ENCODE measurements around the gene KMT5C.

KMT5C gene

DNA sequence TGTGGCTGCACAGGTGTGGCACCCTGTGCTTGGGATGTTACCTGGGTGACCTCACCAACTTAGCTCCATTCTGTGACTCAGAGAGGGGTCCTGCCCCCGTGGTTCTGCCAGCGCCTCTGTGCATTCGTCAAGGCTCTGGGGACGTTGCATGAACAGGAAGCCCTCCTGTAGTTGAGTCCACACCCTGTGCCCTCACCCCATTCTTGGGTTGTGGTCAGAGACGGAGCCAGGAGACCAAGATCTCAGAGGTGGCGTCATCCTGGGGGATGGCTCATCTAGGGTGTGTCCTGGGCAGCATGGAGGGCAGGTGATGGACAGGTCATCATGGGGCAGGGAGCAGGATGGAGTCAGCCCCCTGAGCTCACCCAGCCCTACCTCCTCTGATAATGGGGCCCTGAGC is 12.4 kb downstream of the KMT5C start:
- no peak overlapping the region for H3K4me3 ChIP-seq (ENCODE audit: low read length)
- H3K9ac ChIP-seq (ENCODE audit: low read depth, low read length) = no peak overlapping the region
- H3K27me3 ChIP-seq (ENCODE audit: insufficient read depth, low read length) = peaks cover 66% of the 10 kb centered on the region
- no peaks in the 10 kb centered on the region for H3K36me3 ChIP-seq (ENCODE audit: insufficient read depth, low read depth, low read length)
- H3K4me1 ChIP-seq (ENCODE audit: insufficient read depth, low read length) = peaks cover 13% of the 10 kb centered on the region; the same call in 1 of the 2 replicates
- no peaks in the 10 kb centered on the region for H3K9me3 ChIP-seq (ENCODE audit: insufficient read depth, low read depth, low read length)
- H3K27ac ChIP-seq (ENCODE audit: low read length) = no peak overlapping the region

DNA sequence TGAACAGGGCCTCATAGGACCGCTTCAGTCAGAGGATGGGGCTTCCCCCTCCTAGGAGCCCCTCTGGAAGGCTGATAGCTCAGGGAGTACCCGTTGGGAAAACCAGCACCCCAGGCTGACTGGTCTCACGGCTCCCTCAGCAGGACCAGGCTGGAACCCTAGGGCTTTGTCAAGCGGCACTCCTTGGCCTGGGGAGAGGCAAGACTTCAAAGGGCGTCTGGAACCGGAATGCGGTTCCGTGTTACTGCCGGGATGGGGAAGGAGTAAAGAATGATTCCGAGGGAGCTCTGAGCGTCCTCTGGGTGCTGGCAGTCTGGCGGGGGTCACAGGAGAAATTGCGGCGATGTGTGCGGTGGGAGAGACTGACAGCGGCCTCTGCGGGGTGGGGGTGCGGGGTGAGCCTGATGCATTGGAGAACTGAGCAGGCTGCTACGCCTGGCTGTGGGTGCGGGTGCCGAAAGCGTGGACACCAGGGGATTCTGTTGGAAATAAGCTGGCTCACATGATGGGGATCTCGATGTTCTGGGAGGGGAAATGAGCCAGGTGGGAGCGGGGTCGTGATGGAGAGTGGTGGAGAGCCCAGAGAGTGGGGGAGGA is 13.0 kb downstream of the KMT5C start:
- Histone ChIP-seq H3K4me3 (ENCODE audit: low read length) (peak overlapping the region; percentile 66; the same call in 1 of the 2 replicates), H3K36me3 (ENCODE audit: insufficient read depth, low read depth, low read length) (no peaks in the 10 kb centered on the region), H3K27ac (ENCODE audit: low read length) (no peak overlapping the region), H3K9ac (ENCODE audit: low read depth, low read length) (no peak overlapping the region), H3K27me3 (ENCODE audit: insufficient read depth, low read length) (peaks cover 71% of the 10 kb centered on the region), H3K9me3 (ENCODE audit: insufficient read depth, low read depth, low read length) (no peaks in the 10 kb centered on the region), H3K4me1 (ENCODE audit: insufficient read depth, low read length) (peaks cover 13% of the 10 kb centered on the region; the same call in 1 of the 2 replicates)

DNA sequence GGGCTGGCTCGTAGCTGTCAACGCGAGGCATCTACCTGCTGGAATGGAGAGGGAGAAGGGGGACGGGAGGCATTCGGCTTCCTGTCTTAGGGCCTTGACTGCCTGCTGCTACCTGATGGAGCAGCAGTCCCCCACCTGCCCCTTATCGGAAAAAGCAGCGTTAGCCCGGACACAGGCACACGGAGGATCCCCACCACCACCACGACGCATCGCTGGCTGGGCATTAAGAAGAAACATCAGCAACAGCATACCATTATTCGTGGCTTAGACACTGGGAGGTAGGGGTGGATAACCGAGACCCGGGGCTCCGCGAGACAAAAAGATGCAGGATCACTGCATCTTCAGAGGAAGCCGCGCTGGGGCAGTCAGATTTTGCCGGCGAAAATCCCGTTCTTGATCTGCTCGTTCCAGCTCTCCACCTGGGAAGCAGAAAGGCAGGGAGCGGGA is 13.7 kb downstream of the KMT5C start:
- Histone ChIP-seq H3K4me1 (ENCODE audit: insufficient read depth, low read length) (peaks cover 6% of the 10 kb centered on the region; the same call in 1 of the 2 replicates), H3K27me3 (ENCODE audit: insufficient read depth, low read length) (peaks cover 76% of the 10 kb centered on the region), H3K4me3 (ENCODE audit: low read length) (peak overlapping the region; percentile 66), H3K9me3 (ENCODE audit: insufficient read depth, low read depth, low read length) (no peaks in the 10 kb centered on the region), H3K9ac (ENCODE audit: low read depth, low read length) (peak overlapping the region; percentile 34; the same call in 1 of the 2 replicates), H3K27ac (ENCODE audit: low read length) (no peak overlapping the region), H3K36me3 (ENCODE audit: insufficient read depth, low read depth, low read length) (no peaks in the 10 kb centered on the region)

DNA sequence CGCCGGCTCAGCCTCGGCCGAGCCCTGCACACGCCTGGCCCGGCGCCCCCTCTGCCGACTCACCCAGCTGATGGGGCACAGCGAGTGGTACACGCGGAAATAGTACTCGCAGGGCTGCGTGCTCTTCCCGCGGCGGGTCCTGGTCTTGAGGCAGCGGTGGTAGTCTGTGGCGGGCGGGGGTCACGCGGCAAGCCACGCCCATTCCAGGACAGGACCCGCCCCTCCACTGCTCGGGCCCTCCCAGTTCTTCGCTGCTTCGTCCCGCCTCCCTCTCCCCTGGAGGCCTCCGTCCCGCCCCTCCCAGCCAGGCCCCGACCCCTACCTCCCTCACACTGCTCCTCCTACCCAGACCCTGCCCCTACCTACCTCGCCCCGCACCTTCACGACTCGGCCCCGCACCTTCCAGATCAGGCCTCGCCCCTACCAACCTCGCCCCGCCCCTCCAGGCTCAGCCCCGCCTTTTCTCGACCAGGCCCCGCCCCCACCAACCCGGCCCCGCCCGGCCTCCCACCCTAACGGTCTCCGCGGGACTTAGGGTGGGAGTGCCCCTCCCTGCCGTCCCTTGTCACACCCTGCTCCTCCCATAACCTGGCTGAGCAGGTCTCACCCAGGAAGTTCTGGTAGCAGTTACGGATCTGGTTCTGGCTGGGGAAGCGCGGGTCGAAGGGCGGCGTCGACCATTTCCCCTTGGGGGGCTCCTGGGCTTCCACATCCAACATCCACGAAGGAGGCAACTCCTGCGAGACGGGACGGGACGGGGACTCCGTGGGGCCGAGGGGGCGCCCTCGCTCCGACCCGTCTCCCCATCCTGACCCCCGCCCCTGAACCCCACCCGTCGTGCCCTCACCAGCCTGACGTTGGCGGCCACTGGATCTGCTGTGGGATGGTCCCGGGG is 14.4 kb downstream of the KMT5C start:
- H3K36me3 ChIP-seq (ENCODE audit: insufficient read depth, low read depth, low read length) = no peaks in the 10 kb centered on the region

DNA sequence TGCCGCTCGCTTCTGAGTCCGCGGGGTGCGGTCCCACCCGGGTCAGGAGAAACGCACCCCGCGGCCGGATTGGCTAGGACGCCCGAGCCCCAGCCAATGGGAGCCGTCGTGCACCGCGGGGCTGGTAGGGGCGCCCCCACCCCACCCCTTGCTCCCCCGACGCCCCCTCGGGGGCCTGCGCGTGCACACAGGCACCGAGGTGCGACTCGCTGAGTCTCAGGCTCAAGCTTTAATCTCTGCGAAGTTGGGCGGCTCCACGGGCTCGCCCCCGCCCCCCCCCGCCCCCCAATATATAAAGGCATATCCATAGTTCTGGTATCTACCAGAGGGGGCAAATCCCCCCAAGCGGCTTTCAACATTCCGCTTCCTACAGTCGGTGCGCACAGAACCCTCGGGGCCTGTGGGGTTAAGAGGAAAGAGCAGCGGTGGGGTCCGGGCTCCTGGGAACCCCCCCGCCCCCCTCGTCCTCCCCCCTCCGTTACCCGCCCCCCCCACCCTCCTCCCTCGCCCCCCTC is 15.1 kb downstream of the KMT5C start, which contains the start of gene COX6B2:
Gene COX6B2 (minus strand): TSS at position 22 of the 515 bp plus-strand sequence. CDS start 198 bp downstream, outside the sequence.
- Histone ChIP-seq H3K36me3 (ENCODE audit: insufficient read depth, low read depth, low read length) (no peaks in the 10 kb centered on the region), H3K27ac (ENCODE audit: low read length) (no peak within 1 kb of the TSS), H3K4me3 (ENCODE audit: low read length) (peak within 1 kb of the TSS; percentile 66), H3K9me3 (ENCODE audit: insufficient read depth, low read depth, low read length) (no peaks in the 10 kb centered on the region), H3K4me1 (ENCODE audit: insufficient read depth, low read length) (no peaks in the 10 kb centered on the region; the same call in 1 of the 2 replicates), H3K9ac (ENCODE audit: low read depth, low read length) (peak within 1 kb of the TSS; percentile 34; the same call in 1 of the 2 replicates), H3K27me3 (ENCODE audit: insufficient read depth, low read length) (peaks cover 81% of the 10 kb centered on the region)

More for the DNA sequence above, 14.4 kb downstream of the KMT5C start:
- H3K27me3 ChIP-seq (ENCODE audit: insufficient read depth, low read length) = peaks cover 81% of the 10 kb centered on the region
- H3K9me3 ChIP-seq (ENCODE audit: insufficient read depth, low read depth, low read length) = no peaks in the 10 kb centered on the region
- H3K27ac ChIP-seq (ENCODE audit: low read length) = no peak overlapping the region
- no peaks in the 10 kb centered on the region; the same call in 1 of the 2 replicates for H3K4me1 ChIP-seq (ENCODE audit: insufficient read depth, low read length)
- H3K9ac ChIP-seq (ENCODE audit: low read depth, low read length) = peak overlapping the region; percentile 34; the same call in 1 of the 2 replicates
- peak overlapping the region; percentile 66 for H3K4me3 ChIP-seq (ENCODE audit: low read length)

DNA sequence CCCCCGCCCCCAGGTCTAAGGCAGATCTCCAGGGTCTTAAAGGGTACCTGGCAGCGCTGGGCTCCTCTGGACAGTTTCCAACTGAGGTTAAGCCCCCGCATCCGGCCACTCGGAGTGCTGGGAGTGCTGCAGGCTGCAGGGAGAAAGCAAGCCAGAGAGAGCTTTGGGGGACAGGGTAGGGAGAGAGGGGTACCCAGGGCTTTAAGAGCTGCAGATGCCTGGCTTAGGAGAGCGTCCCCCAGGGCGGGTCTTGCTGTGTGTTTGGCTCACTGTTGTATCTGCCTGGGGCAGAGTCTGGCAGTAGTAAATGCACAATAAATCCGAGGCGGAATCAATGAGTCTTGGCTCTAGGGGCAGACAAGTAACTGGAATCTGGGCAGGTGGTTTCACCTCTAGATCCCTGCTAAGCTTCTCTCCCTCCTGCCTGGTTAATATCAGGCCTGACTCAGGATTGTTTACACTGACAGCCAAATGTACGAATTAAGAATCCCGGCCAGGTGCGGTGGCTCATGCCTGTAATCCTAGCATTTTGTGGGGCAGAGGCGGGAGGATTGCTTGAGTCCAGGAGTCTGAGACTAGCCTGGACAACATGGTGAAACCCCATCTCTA is 15.6 kb downstream of the KMT5C start:
- H3K27ac ChIP-seq (ENCODE audit: low read length) = no peak overlapping the region
- H3K36me3 ChIP-seq (ENCODE audit: insufficient read depth, low read depth, low read length) = no peaks in the 10 kb centered on the region
- no peak overlapping the region for H3K9ac ChIP-seq (ENCODE audit: low read depth, low read length)
- H3K9me3 ChIP-seq (ENCODE audit: insufficient read depth, low read depth, low read length) = no peaks in the 10 kb centered on the region
- peaks cover 81% of the 10 kb centered on the region for H3K27me3 ChIP-seq (ENCODE audit: insufficient read depth, low read length)
- H3K4me3 ChIP-seq (ENCODE audit: low read length) = no peak overlapping the region
- no peaks in the 10 kb centered on the region; the same call in 1 of the 2 replicates for H3K4me1 ChIP-seq (ENCODE audit: insufficient read depth, low read length)

DNA sequence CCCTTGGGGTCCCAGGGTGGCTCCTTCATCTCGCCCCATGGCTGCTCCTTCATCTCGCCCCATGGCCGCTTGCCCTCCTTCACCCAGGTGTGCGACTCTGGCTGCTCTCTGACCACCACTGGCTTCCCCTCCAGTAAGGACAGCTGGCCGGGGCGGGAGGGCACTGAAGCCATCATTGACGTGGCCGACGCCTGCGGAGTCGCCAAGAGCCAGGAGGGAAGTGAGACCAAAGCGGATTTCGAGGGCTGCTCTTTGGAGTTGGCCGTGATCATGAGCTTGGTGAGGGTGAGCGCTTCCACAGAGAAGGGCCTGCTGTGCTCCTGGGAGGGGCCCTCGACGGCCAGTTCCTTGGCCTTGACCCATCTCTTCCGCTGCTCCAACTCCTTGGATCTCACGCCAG is 18.8 kb downstream of the KMT5C start:
- no peaks in the 10 kb centered on the region for H3K9me3 ChIP-seq (ENCODE audit: insufficient read depth, low read depth, low read length)
- H3K4me1 ChIP-seq (ENCODE audit: insufficient read depth, low read length) = no peaks in the 10 kb centered on the region
- H3K9ac ChIP-seq (ENCODE audit: low read depth, low read length) = no peak overlapping the region
- no peak overlapping the region for H3K4me3 ChIP-seq (ENCODE audit: low read length)
- no peaks in the 10 kb centered on the region for H3K36me3 ChIP-seq (ENCODE audit: insufficient read depth, low read depth, low read length)
- H3K27me3 ChIP-seq (ENCODE audit: insufficient read depth, low read length) = peaks cover 50% of the 10 kb centered on the region
- H3K27ac ChIP-seq (ENCODE audit: low read length) = no peak overlapping the region

DNA sequence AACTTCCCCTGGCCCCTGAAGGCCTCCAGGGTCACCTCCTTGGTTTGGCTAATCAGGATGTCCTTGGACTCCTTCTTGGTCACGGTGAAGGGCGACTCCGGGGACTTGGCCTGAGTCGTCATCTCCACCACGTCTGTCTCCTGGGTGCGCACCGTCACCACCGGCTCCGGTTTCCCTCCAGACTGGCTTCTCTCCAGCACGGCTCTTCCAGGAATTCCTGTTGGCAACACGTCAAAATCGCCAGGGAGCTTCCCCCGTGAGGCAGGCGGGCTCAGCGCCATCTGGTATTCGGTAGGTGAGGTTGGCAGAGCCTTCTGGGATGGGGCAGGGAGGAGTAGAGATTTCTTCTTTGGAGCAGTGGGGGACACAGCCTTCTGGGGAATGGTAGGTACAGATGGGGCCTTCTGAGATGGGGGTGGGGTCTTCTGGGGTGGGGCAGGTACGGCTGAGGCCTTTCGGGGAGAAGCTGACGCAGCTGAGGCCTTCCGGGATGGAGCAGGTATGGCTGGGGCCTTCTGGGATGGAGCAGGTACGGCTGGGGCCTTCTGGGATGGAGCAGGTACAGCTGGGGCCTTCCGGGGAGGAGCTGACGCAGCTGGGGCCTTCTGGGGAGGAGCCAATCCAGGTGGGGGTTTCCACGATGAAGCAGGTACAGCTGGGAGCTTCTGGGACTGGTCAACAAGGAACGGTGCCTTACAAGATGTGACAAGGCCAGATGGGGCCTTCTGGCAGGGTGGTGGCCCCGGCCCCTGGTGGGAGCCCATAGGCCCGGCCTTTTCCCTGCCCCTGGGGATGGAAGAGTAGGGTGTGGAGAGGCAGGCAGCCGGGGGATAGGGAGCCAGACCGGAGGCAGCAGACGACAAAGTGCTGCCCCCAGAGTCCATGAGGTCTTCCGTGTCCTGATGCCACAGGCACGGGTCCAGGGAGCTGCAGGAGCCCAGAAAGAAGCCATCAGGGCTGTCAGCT is 19.6 kb downstream of the KMT5C start:
- H3K9me3 ChIP-seq (ENCODE audit: insufficient read depth, low read depth, low read length) = no peaks in the 10 kb centered on the region
- no peak overlapping the region for H3K27ac ChIP-seq (ENCODE audit: low read length)
- H3K9ac ChIP-seq (ENCODE audit: low read depth, low read length) = no peak overlapping the region
- no peaks in the 10 kb centered on the region for H3K4me1 ChIP-seq (ENCODE audit: insufficient read depth, low read length)
- peaks cover 47% of the 10 kb centered on the region for H3K27me3 ChIP-seq (ENCODE audit: insufficient read depth, low read length)
- H3K36me3 ChIP-seq (ENCODE audit: insufficient read depth, low read depth, low read length) = no peaks in the 10 kb centered on the region
- H3K4me3 ChIP-seq (ENCODE audit: low read length) = no peak overlapping the region

DNA sequence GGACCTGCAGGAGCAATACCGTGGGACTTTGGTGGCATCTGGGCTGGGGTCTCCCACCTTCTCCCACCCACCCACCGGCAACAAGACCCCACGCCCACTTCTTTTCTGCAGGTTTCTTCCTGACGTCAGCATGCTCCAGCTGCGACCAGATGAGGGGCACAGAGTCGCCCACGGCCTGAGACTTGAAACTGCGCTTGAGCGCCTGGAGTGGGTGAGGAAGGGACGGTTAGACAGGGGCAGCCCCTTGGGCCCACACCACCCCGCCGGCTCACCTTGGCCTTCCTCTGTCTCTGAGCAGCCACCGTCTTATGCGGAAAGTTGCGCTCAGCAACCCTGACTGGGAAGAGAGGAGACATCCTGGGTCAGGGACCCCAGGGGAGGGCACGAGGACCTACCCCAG is 21.2 kb downstream of the KMT5C start:
- Histone ChIP-seq H3K4me3 (ENCODE audit: low read length) (no peak overlapping the region), H3K36me3 (ENCODE audit: insufficient read depth, low read depth, low read length) (no peaks in the 10 kb centered on the region), H3K27ac (ENCODE audit: low read length) (no peak overlapping the region), H3K4me1 (ENCODE audit: insufficient read depth, low read length) (no peaks in the 10 kb centered on the region), H3K9ac (ENCODE audit: low read depth, low read length) (no peak overlapping the region), H3K9me3 (ENCODE audit: insufficient read depth, low read depth, low read length) (no peaks in the 10 kb centered on the region), H3K27me3 (ENCODE audit: insufficient read depth, low read length) (peaks cover 38% of the 10 kb centered on the region)

DNA sequence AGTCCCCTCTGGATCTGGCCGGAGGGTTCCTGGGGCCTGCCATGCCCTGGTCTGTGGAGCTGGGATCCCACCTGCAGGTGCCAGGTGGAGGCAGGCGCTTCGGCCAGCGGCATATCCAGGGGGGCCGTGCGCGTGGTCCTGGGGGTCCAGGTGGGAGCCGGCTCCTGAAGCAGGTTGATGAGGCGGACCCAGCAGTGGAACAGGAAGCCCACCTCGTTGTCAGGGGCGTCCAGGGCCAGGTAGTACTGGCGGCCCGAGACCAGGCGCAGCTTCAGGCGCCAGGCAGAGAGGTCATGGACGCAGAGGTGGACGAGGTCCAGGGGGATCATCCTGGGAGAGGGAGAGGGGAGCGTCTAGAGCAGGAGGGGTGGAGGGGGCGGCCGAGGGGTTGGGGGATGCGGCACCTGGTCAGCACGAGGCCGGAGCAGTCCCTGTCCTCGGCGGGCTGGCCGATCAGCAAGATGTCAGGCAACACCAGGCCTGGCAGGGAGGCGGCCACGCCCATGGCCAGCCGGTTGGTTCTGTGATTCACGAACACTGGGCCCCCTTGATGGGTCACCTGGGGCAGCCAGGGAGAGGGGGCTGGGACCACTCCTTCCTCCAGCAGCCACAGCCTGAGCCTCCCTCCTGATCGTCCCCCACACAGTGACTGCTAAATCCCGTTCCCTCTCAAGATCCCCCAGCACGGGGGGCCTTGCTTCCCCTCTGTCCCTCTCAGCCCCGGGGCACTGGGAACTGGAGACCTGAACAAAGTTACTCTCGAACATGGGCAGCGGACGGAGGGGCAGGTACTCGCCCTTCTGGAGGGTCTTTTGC is 22.7 kb downstream of the KMT5C start:
- Histone ChIP-seq H3K27ac (ENCODE audit: low read length) (no peak overlapping the region), H3K27me3 (ENCODE audit: insufficient read depth, low read length) (peaks cover 28% of the 10 kb centered on the region), H3K9ac (ENCODE audit: low read depth, low read length) (no peak overlapping the region), H3K9me3 (ENCODE audit: insufficient read depth, low read depth, low read length) (no peaks in the 10 kb centered on the region), H3K4me3 (ENCODE audit: low read length) (no peak overlapping the region), H3K4me1 (ENCODE audit: insufficient read depth, low read length) (no peaks in the 10 kb centered on the region), H3K36me3 (ENCODE audit: insufficient read depth, low read depth, low read length) (no peaks in the 10 kb centered on the region)

All from iPS-20b (cell line).